Measurements from ENCODE around the gene UNC5B.

The UNC5B gene

DNA sequence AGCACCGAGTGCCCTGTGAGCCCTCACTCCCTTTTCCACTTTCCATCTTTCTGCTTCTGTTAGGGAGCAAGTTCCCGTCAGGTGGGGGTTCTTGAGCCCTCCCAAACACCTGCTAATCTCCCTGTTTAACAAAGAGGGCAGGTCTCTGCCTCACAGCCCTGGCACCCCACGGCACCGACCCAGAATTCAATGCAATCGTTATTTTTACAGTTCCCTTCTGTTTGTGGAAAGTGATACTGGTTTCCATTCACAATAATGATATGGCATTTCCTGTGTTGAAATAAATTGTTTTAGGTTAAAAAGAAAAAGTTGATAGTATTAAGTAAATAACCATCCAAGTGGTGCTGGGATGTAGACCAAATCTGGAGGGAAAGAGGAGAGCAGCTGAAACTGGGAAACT lies 67.8 kb downstream of the UNC5B start:
- H3F3A ChIP-seq (ENCODE audit: insufficient read depth, low read length): no peaks in the 10 kb centered on the region
- no peaks in the 10 kb centered on the region for H4K20me1 ChIP-seq (ENCODE audit: insufficient read depth, low read length)
- peak overlapping the region; percentile 30; the same call in 1 of the 2 replicates for H3K4me2 ChIP-seq (ENCODE audit: low read depth, low read length)

GRCh38 chr10:71280825-71281224 lies 68.5 kb downstream of the UNC5B start:
- Histone ChIP-seq H2AFZ (ENCODE audit: low read length) (0 out of 2 replicates have a peak overlapping the region, but pooled peaks have one; percentile 16), H3F3A (ENCODE audit: insufficient read depth, low read length) (no peaks in the 10 kb centered on the region), H3K79me2 (ENCODE audit: low read length) (no peaks in the 10 kb centered on the region), H3K27ac (ENCODE audit: low read length) (no peak overlapping the region), H3K4me3 (ENCODE audit: low read length) (no peak overlapping the region), H4K20me1 (ENCODE audit: insufficient read depth, low read length) (no peaks in the 10 kb centered on the region), H3K4me2 (ENCODE audit: low read depth, low read length) (peak overlapping the region; percentile 30; the same call in 1 of the 2 replicates), H3K9ac (ENCODE audit: low read length) (no peak overlapping the region; the same call in 1 of the 2 replicates), H3K4me1 (ENCODE audit: low read length) (no peaks in the 10 kb centered on the region; the same call in 1 of the 2 replicates), H3K27me3 (replicated peaks; ENCODE audit: insufficient read depth, low read length) (peaks cover 7% of the 10 kb centered on the region), H3K36me3 (replicated peaks; ENCODE audit: insufficient read depth, low read length) (no peaks in the 10 kb centered on the region), H3K9me2 (replicated peaks; ENCODE audit: insufficient read depth, low read length) (no peaks in the 10 kb centered on the region), H3K9me3 (replicated peaks; ENCODE audit: insufficient read depth, low read length) (no peaks in the 10 kb centered on the region)
- TF ChIP-seq EZH2 (optimal IDR thresholded peaks at IDR 0.05; ENCODE audit: low read depth, low read length) (no peak), EZH2phosphoT487 (IDR thresholded peaks at IDR 0.05; ENCODE audit: low read length) (no peak)
- TF ChIP-seq, protein P1, sequence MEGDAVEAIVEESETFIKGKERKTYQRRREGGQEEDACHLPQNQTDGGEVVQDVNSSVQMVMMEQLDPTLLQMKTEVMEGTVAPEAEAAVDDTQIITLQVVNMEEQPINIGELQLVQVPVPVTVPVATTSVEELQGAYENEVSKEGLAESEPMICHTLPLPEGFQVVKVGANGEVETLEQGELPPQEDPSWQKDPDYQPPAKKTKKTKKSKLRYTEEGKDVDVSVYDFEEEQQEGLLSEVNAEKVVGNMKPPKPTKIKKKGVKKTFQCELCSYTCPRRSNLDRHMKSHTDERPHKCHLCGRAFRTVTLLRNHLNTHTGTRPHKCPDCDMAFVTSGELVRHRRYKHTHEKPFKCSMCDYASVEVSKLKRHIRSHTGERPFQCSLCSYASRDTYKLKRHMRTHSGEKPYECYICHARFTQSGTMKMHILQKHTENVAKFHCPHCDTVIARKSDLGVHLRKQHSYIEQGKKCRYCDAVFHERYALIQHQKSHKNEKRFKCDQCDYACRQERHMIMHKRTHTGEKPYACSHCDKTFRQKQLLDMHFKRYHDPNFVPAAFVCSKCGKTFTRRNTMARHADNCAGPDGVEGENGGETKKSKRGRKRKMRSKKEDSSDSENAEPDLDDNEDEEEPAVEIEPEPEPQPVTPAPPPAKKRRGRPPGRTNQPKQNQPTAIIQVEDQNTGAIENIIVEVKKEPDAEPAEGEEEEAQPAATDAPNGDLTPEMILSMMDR (IDR thresholded peaks at IDR 0.05; ENCODE audit: low read length): no peak
- DNase-seq: no peak

More for the DNA sequence above, 67.8 kb downstream of the UNC5B start:
- no peak for DNase-seq
- H3K27ac ChIP-seq (ENCODE audit: low read length): no peak overlapping the region
- no peak overlapping the region for H3K4me3 ChIP-seq (ENCODE audit: low read length)
- H3K79me2 ChIP-seq (ENCODE audit: low read length): no peaks in the 10 kb centered on the region
- TF ChIP-seq, protein P1 (IDR thresholded peaks at IDR 0.05; ENCODE audit: low read length): no peak
- TF ChIP-seq EZH2 (optimal IDR thresholded peaks at IDR 0.05; ENCODE audit: low read depth, low read length): no peak
- no peak for TF ChIP-seq EZH2phosphoT487 (IDR thresholded peaks at IDR 0.05; ENCODE audit: low read length)
- 0 out of 2 replicates have a peak overlapping the region, but pooled peaks have one; percentile 16 for H2AFZ ChIP-seq (ENCODE audit: low read length)
- no peak overlapping the region for H3K9ac ChIP-seq (ENCODE audit: low read length)
- H3K27me3 ChIP-seq (replicated peaks; ENCODE audit: insufficient read depth, low read length): 0 out of 2 replicates have a peak, but pooled peaks cover 1% of the 10 kb centered on the region
- H3K9me2 ChIP-seq (replicated peaks; ENCODE audit: insufficient read depth, low read length): no peaks in the 10 kb centered on the region
- no peaks in the 10 kb centered on the region; the same call in 1 of the 2 replicates for H3K4me1 ChIP-seq (ENCODE audit: low read length)
- no peaks in the 10 kb centered on the region for H3K9me3 ChIP-seq (replicated peaks; ENCODE audit: insufficient read depth, low read length)
- H3K36me3 ChIP-seq (replicated peaks; ENCODE audit: insufficient read depth, low read length): no peaks in the 10 kb centered on the region

GRCh38 chr10:71281646-71282322 lies 69.4 kb downstream of the UNC5B start:
- no peaks in the 10 kb centered on the region for H4K20me1 ChIP-seq (ENCODE audit: insufficient read depth, low read length)
- no peaks in the 10 kb centered on the region for H3K9me3 ChIP-seq (replicated peaks; ENCODE audit: insufficient read depth, low read length)
- H3K4me2 ChIP-seq (ENCODE audit: low read depth, low read length): no peak overlapping the region
- no peak overlapping the region for H3K27ac ChIP-seq (ENCODE audit: low read length)
- no peak for DNase-seq
- H3K9ac ChIP-seq (ENCODE audit: low read length): no peak overlapping the region
- peaks cover 17% of the 10 kb centered on the region for H3K27me3 ChIP-seq (replicated peaks; ENCODE audit: insufficient read depth, low read length)
- TF ChIP-seq, protein P1 (IDR thresholded peaks at IDR 0.05; ENCODE audit: low read length): no peak
- TF ChIP-seq EZH2 (optimal IDR thresholded peaks at IDR 0.05; ENCODE audit: low read depth, low read length) (no peak), EZH2phosphoT487 (IDR thresholded peaks at IDR 0.05; ENCODE audit: low read length) (no peak)
- no peaks in the 10 kb centered on the region for H3K79me2 ChIP-seq (ENCODE audit: low read length)
- no peak overlapping the region for H3K4me3 ChIP-seq (ENCODE audit: low read length)
- no peaks in the 10 kb centered on the region for H3K36me3 ChIP-seq (replicated peaks; ENCODE audit: insufficient read depth, low read length)
- H2AFZ ChIP-seq (ENCODE audit: low read length): no peak overlapping the region
- H3K4me1 ChIP-seq (ENCODE audit: low read length): no peaks in the 10 kb centered on the region; the same call in 1 of the 2 replicates
- H3F3A ChIP-seq (ENCODE audit: insufficient read depth, low read length): no peaks in the 10 kb centered on the region
- H3K9me2 ChIP-seq (replicated peaks; ENCODE audit: insufficient read depth, low read length): no peaks in the 10 kb centered on the region
